ENCODE data around the gene ZMIZ2.

DNA sequence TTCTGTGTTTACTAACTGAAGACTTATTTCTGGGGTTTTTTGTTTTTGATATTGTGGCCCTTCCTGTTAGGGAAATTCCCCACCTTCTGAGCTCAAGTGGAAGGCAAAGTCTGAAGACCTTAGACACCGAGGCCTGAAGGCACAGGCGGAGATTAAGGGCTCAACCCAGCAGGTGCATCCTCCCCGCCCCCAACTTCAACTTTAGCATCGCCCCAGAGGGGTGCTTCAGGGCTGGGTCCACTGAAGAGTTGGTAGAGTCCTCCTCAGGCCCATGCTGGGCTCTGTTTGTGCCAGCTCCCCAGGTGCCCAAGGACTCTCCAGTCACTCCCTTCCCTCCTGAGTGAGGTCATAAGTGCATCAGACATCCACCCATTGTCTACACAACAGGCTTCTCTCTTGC, 38.4 kb downstream of the ZMIZ2 start:
- TF ChIP-seq, protein P1, sequence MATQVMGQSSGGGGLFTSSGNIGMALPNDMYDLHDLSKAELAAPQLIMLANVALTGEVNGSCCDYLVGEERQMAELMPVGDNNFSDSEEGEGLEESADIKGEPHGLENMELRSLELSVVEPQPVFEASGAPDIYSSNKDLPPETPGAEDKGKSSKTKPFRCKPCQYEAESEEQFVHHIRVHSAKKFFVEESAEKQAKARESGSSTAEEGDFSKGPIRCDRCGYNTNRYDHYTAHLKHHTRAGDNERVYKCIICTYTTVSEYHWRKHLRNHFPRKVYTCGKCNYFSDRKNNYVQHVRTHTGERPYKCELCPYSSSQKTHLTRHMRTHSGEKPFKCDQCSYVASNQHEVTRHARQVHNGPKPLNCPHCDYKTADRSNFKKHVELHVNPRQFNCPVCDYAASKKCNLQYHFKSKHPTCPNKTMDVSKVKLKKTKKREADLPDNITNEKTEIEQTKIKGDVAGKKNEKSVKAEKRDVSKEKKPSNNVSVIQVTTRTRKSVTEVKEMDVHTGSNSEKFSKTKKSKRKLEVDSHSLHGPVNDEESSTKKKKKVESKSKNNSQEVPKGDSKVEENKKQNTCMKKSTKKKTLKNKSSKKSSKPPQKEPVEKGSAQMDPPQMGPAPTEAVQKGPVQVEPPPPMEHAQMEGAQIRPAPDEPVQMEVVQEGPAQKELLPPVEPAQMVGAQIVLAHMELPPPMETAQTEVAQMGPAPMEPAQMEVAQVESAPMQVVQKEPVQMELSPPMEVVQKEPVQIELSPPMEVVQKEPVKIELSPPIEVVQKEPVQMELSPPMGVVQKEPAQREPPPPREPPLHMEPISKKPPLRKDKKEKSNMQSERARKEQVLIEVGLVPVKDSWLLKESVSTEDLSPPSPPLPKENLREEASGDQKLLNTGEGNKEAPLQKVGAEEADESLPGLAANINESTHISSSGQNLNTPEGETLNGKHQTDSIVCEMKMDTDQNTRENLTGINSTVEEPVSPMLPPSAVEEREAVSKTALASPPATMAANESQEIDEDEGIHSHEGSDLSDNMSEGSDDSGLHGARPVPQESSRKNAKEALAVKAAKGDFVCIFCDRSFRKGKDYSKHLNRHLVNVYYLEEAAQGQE (IDR thresholded peaks at IDR 0.05; ENCODE audit: unreplicated experiment) = no peak
- TF ChIP-seq EZH2 (IDR thresholded peaks at IDR 0.05; ENCODE audit: low read depth, unreplicated experiment) (no peak), POLR2AphosphoS5 (IDR thresholded peaks at IDR 0.05; ENCODE audit: low read depth) (no peak), JUNB (IDR thresholded peaks at IDR 0.05; ENCODE audit: unreplicated experiment) (no peak), EZH2phosphoT487 (IDR thresholded peaks at IDR 0.05; ENCODE audit: unreplicated experiment) (no peak), CREB1 (CRISPR knock-in tag; IDR thresholded peaks at IDR 0.05; ENCODE audit: low read depth) (no peak), ZNF114 (CRISPR knock-in tag; IDR thresholded peaks at IDR 0.05) (no peak), NANOG (IDR thresholded peaks at IDR 0.05; ENCODE audit: borderline replicate concordance) (no peak), ZNF331 (CRISPR knock-in tag; IDR thresholded peaks at IDR 0.05; ENCODE audit: low read depth) (no peak)
- TF ChIP-seq, protein P2, sequence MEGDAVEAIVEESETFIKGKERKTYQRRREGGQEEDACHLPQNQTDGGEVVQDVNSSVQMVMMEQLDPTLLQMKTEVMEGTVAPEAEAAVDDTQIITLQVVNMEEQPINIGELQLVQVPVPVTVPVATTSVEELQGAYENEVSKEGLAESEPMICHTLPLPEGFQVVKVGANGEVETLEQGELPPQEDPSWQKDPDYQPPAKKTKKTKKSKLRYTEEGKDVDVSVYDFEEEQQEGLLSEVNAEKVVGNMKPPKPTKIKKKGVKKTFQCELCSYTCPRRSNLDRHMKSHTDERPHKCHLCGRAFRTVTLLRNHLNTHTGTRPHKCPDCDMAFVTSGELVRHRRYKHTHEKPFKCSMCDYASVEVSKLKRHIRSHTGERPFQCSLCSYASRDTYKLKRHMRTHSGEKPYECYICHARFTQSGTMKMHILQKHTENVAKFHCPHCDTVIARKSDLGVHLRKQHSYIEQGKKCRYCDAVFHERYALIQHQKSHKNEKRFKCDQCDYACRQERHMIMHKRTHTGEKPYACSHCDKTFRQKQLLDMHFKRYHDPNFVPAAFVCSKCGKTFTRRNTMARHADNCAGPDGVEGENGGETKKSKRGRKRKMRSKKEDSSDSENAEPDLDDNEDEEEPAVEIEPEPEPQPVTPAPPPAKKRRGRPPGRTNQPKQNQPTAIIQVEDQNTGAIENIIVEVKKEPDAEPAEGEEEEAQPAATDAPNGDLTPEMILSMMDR (conservative IDR thresholded peaks at IDR 0.05; ENCODE audit: low read depth in 2 of 2) = no peak
- TF ChIP-seq, protein P3, sequence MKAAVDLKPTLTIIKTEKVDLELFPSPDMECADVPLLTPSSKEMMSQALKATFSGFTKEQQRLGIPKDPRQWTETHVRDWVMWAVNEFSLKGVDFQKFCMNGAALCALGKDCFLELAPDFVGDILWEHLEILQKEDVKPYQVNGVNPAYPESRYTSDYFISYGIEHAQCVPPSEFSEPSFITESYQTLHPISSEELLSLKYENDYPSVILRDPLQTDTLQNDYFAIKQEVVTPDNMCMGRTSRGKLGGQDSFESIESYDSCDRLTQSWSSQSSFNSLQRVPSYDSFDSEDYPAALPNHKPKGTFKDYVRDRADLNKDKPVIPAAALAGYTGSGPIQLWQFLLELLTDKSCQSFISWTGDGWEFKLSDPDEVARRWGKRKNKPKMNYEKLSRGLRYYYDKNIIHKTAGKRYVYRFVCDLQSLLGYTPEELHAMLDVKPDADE (IDR thresholded peaks at IDR 0.05) = no peak

Measured in GM23338 (cell line).